ENCODE data around the gene BCL2L13. TPM values are rescaled to one million over a fixed set of nuclear protein-coding genes. Genes with fewer than 3 reads are reported as not detected.
A peak's percentile ranks its signal among the peaks of the same experiment; 100 is the strongest.
"Not testable (repeated sequence)": the region's sequence is repeated elsewhere in the genome, so short reads cannot be mapped to it uniquely, and the experiment has no call there.

BCL2L13 gene
- total RNA-seq, 2 donors from 2014 or later, result 37.5 to 44.2 TPM

GRCh38 chr22:17634696-17635095 lies 3.9 kb upstream of the BCL2L13 start:
- H3K27me3 Mint-ChIP-seq (ENCODE audit: insufficient read depth), result no peaks in the 10 kb centered on the region
- H3K9me3 Mint-ChIP-seq, result no peaks in the 10 kb centered on the region
- no peaks in the 10 kb centered on the region for H3K27me3 ChIP-seq (ENCODE audit: control insufficient read depth, insufficient read depth, low read length, poor library complexity, severe bottlenecking)
- H3K4me1 Mint-ChIP-seq, result peaks cover 18% of the 10 kb centered on the region
- no peaks in the 10 kb centered on the region for H3K9me3 ChIP-seq (ENCODE audit: control insufficient read depth, low read length)
- no peak overlapping the region for H3K4me3 ChIP-seq (ENCODE audit: low read length)
- no peak overlapping the region for H3K9ac ChIP-seq (ENCODE audit: extremely low read depth, low read length, poor library complexity, severe bottlenecking)
- no peak for TF ChIP-seq CTCF (conservative IDR thresholded peaks at IDR 0.05)
- H3K4me3 Mint-ChIP-seq, result no peak overlapping the region
- no peaks in the 10 kb centered on the region for H3K36me3 Mint-ChIP-seq (ENCODE audit: low read depth)
- no peaks in the 10 kb centered on the region for H3K36me3 ChIP-seq (ENCODE audit: control insufficient read depth, insufficient read depth, low read length)
- H3K4me1 ChIP-seq (ENCODE audit: control insufficient read depth, insufficient read depth, low read length), result no peaks in the 10 kb centered on the region
- H3K27ac Mint-ChIP-seq, result no peak overlapping the region
- H3K27ac ChIP-seq (ENCODE audit: low read depth, low read length), result no peak overlapping the region
- no peak for DNase-seq
- 90 to 93% methylated on average over 2 to 3 of the region's 3 CpGs for WGBS, 2 experiments (ENCODE audit: insufficient coverage in 1 of 2, insufficient read length in 1 of 2)

GRCh38 chr22:17636850-17637249 lies 1.7 kb upstream of the BCL2L13 start:
- H3K4me1 Mint-ChIP-seq, result peaks cover 18% of the 10 kb centered on the region
- WGBS, 2 experiments (ENCODE audit: insufficient coverage in 1 of 2, insufficient read length in 1 of 2), result 97 to 98% methylated on average over 8 to 10 of the region's 10 CpGs
- H3K9me3 ChIP-seq (ENCODE audit: control insufficient read depth, low read length); DNase-seq; H3K4me1 ChIP-seq (ENCODE audit: control insufficient read depth, insufficient read depth, low read length); H3K9ac ChIP-seq (ENCODE audit: extremely low read depth, low read length, poor library complexity, severe bottlenecking); H3K36me3 Mint-ChIP-seq (ENCODE audit: low read depth); H3K27me3 ChIP-seq (ENCODE audit: control insufficient read depth, insufficient read depth, low read length, poor library complexity, severe bottlenecking); H3K9me3 Mint-ChIP-seq; H3K4me3 Mint-ChIP-seq; H3K27ac ChIP-seq (ENCODE audit: low read depth, low read length); H3K4me3 ChIP-seq (ENCODE audit: low read length); H3K27me3 Mint-ChIP-seq (ENCODE audit: insufficient read depth); H3K27ac Mint-ChIP-seq: not testable (repeated sequence)
- H3K36me3 ChIP-seq (ENCODE audit: control insufficient read depth, insufficient read depth, low read length), result peaks cover 13% of the 10 kb centered on the region

- peak overlapping the region; percentile 98 for H3K9ac ChIP-seq (ENCODE audit: extremely low read depth, low read length, poor library complexity, severe bottlenecking)
- Mint-ChIP-seq H3K4me1 (peaks cover 18% of the 10 kb centered on the region), H3K4me3 (peak overlapping the region; percentile 81), H3K9me3 (peaks cover 8% of the 10 kb centered on the region), H3K36me3 (ENCODE audit: low read depth) (peaks cover 13% of the 10 kb centered on the region), H3K27me3 (ENCODE audit: insufficient read depth) (no peaks in the 10 kb centered on the region), H3K27ac (peak overlapping the region; percentile 98)
- peaks cover 13% of the 10 kb centered on the region for H3K36me3 ChIP-seq (ENCODE audit: control insufficient read depth, insufficient read depth, low read length)
- peak overlapping the region; percentile 93 for H3K27ac ChIP-seq (ENCODE audit: low read depth, low read length)
- DNase-seq, result no peak
- no peaks in the 10 kb centered on the region for H3K27me3 ChIP-seq (ENCODE audit: control insufficient read depth, insufficient read depth, low read length, poor library complexity, severe bottlenecking)
- 61 to 75% methylated on average over 6 to 10 of the region's 10 CpGs for WGBS, 2 experiments (ENCODE audit: insufficient coverage in 1 of 2, insufficient read length in 1 of 2)
- H3K4me1 ChIP-seq (ENCODE audit: control insufficient read depth, insufficient read depth, low read length), result no peaks in the 10 kb centered on the region
- peak overlapping the region; percentile 94 for H3K4me3 ChIP-seq (ENCODE audit: low read length)
- H3K9me3 ChIP-seq (ENCODE audit: control insufficient read depth, low read length), result no peaks in the 10 kb centered on the region
- no peak for TF ChIP-seq CTCF (conservative IDR thresholded peaks at IDR 0.05)
Observed at GRCh38 chr22:17637490-17638181, 921 bp upstream of the BCL2L13 start.

- Histone ChIP-seq H3K27ac (ENCODE audit: low read depth, low read length) (peak overlapping the region; percentile 93), H3K9me3 (ENCODE audit: control insufficient read depth, low read length) (no peaks in the 10 kb centered on the region), H3K36me3 (ENCODE audit: control insufficient read depth, insufficient read depth, low read length) (peaks cover 13% of the 10 kb centered on the region), H3K27me3 (ENCODE audit: control insufficient read depth, insufficient read depth, low read length, poor library complexity, severe bottlenecking) (no peaks in the 10 kb centered on the region), H3K4me3 (ENCODE audit: low read length) (peak overlapping the region; percentile 94), H3K4me1 (ENCODE audit: control insufficient read depth, insufficient read depth, low read length) (no peaks in the 10 kb centered on the region), H3K9ac (ENCODE audit: extremely low read depth, low read length, poor library complexity, severe bottlenecking) (peak overlapping the region; percentile 98)
- Mint-ChIP-seq H3K27me3 (ENCODE audit: insufficient read depth) (no peaks in the 10 kb centered on the region), H3K4me1 (peaks cover 16% of the 10 kb centered on the region), H3K9me3 (peaks cover 10% of the 10 kb centered on the region), H3K36me3 (ENCODE audit: low read depth) (peaks cover 18% of the 10 kb centered on the region), H3K4me3 (peak overlapping the region; percentile 81), H3K27ac (peak overlapping the region; percentile 98)
- peak; percentile 8 for TF ChIP-seq CTCF (conservative IDR thresholded peaks at IDR 0.05)
- 2 to 3% methylated on average over 10 of the region's 10 CpGs for WGBS, 2 experiments (ENCODE audit: insufficient coverage in 1 of 2, insufficient read length in 1 of 2)
- no peak for DNase-seq
Observed at GRCh38 chr22:17638182-17638431, 450 bp upstream of the BCL2L13 start.

Data from endodermal cell (in vitro differentiated cells).